Effector memory CD8-positive, alpha-beta T cell (primary cell): ENCODE measurements around the gene SNRPF.
"Not testable (repeated sequence)": the region's sequence is repeated elsewhere in the genome, so short reads cannot be mapped to it uniquely, and the experiment has no call there.

ENCODE experiments used
- ATAC-seq: fragments of 150-1000 bp; cut with Tn5 transposase; replicated peaks from 2 replicates; pipeline ENCODE4 v1.10.0; 2021; ENCODE audit warnings: mild to moderate bottlenecking, moderate library complexity
- DNase-seq, 3 experiments: peaks; one replicate each; pipeline ENCODE4 v3.0.0; 2021
- H3K27ac Mint-ChIP-seq, 2 donors: one replicate each; pipeline ENCODE4 v1.8.0; 2022; ENCODE audit warnings: mild to moderate bottlenecking in 2 of 2, mixed read lengths in 2 of 2, moderate library complexity in 2 of 2
- H3K27me3 Mint-ChIP-seq, 2 donors: one replicate each; pipeline ENCODE4 v1.8.0; 2022; ENCODE audit warnings: mixed read lengths in 2 of 2
- H3K36me3 Mint-ChIP-seq: one replicate; pipeline ENCODE4 v1.8.0; 2022; ENCODE audit warnings: mild to moderate bottlenecking, moderate library complexity, mixed read lengths; ENCODE audit not compliant: insufficient read depth
- H3K4me1 Mint-ChIP-seq, 2 donors: one replicate each; pipeline ENCODE4 v1.8.0; 2022; ENCODE audit warnings: low read depth in 2 of 2, mixed read lengths in 2 of 2
- H3K4me3 Mint-ChIP-seq, 2 donors: one replicate each; pipeline ENCODE4 v1.8.0; 2022; ENCODE audit warnings: mild to moderate bottlenecking in 2 of 2, mixed read lengths in 2 of 2, moderate library complexity in 2 of 2
- H3K9me3 Mint-ChIP-seq, 2 donors: one replicate each; pipeline ENCODE4 v1.8.0; 2022; ENCODE audit warnings: mixed read lengths in 2 of 2
- total RNA-seq, 9 experiments: gene quantifications; one replicate each; lab custom pipeline; 2026; lab: John Stamatoyannopoulos, UW

Gene SNRPF
- total RNA-seq, result 15.3 to 79.0 (median 24.3) reads per million in 9 experiments

GRCh38 chr12:95858451-95859343 is at the start of gene SNRPF:
SNRPF (plus strand) TSS chr12:95858952; CDS start chr12:95859074, 122 bp downstream.
- Mint-ChIP-seq H3K9me3 (no peaks in the 10 kb centered on the region), H3K4me1 (peaks cover 9 to 11% of the 10 kb centered on the region in 2 donors), H3K4me3 (no peak within 1 kb of the TSS), H3K36me3 (peaks cover 25% of the 10 kb centered on the region), H3K27me3 (peaks cover 8% of the 10 kb centered on the region in 2 donors), H3K27ac (peak within 1 kb of the TSS in 1 of 2 donors; percentile 57)
- DNase-seq (peak; percentile 95 to 98 (median 95)), ATAC-seq (peak; percentile 96)

GRCh38 chr12:95809000-95809680 is 49.6 kb upstream of the SNRPF start:
- DNase-seq (no peak), ATAC-seq (no peak)
- Mint-ChIP-seq H3K27ac (no peak overlapping the region), H3K4me1 (peaks cover 4 to 11% of the 10 kb centered on the region in 2 donors), H3K9me3 (no peaks in the 10 kb centered on the region), H3K36me3 (peaks cover 2% of the 10 kb centered on the region), H3K27me3 (peaks cover 27 to 43% of the 10 kb centered on the region in 2 donors), H3K4me3 (no peak overlapping the region)

GRCh38 chr12:95810411-95810810 is 48.3 kb upstream of the SNRPF start:
- H3K4me1 Mint-ChIP-seq, result peaks cover 3 to 10% of the 10 kb centered on the region in 2 donors
- H3K27ac Mint-ChIP-seq, result no peak overlapping the region
- peaks cover 2% of the 10 kb centered on the region for H3K36me3 Mint-ChIP-seq
- H3K4me3 Mint-ChIP-seq, result no peak overlapping the region
- DNase-seq (no peak), ATAC-seq (no peak)
- H3K27me3 Mint-ChIP-seq, result peaks cover 27 to 43% of the 10 kb centered on the region in 2 donors
- no peaks in the 10 kb centered on the region for H3K9me3 Mint-ChIP-seq

GRCh38 chr12:95812155-95812554 is 46.6 kb upstream of the SNRPF start:
- not testable (repeated sequence) for DNase-seq, H3K9me3 Mint-ChIP-seq, H3K4me3 Mint-ChIP-seq, ATAC-seq, H3K4me1 Mint-ChIP-seq, H3K27ac Mint-ChIP-seq, H3K36me3 Mint-ChIP-seq
- peaks cover 27 to 37% of the 10 kb centered on the region in 2 donors for H3K27me3 Mint-ChIP-seq

GRCh38 chr12:95815632-95816212 is 43.0 kb upstream of the SNRPF start:
- H3K4me3 Mint-ChIP-seq, result no peak overlapping the region
- no peak overlapping the region for H3K27ac Mint-ChIP-seq
- ATAC-seq (peak; percentile 51), DNase-seq (no peak)
- H3K9me3 Mint-ChIP-seq, result no peaks in the 10 kb centered on the region
- peaks cover 26 to 43% of the 10 kb centered on the region in 2 donors for H3K27me3 Mint-ChIP-seq
- H3K36me3 Mint-ChIP-seq, result peaks cover 2% of the 10 kb centered on the region
- H3K4me1 Mint-ChIP-seq, result no peaks in the 10 kb centered on the region

- no peaks in the 10 kb centered on the region for H3K4me1 Mint-ChIP-seq
- DNase-seq, result no peak
- H3K36me3 Mint-ChIP-seq, result no peaks in the 10 kb centered on the region
- no peak overlapping the region for H3K27ac Mint-ChIP-seq
- H3K9me3 Mint-ChIP-seq, result no peaks in the 10 kb centered on the region
- H3K4me3 Mint-ChIP-seq, result no peak overlapping the region
- peaks cover 24 to 27% of the 10 kb centered on the region in 2 donors for H3K27me3 Mint-ChIP-seq
- ATAC-seq, result no peak
Observed at GRCh38 chr12:95820096-95820703, 38.6 kb upstream of the SNRPF start.

- Mint-ChIP-seq H3K36me3 (no peaks in the 10 kb centered on the region), H3K4me3 (no peak overlapping the region), H3K27ac (no peak overlapping the region), H3K9me3 (no peaks in the 10 kb centered on the region), H3K27me3 (peaks cover 25 to 30% of the 10 kb centered on the region in 2 donors), H3K4me1 (no peaks in the 10 kb centered on the region)
- DNase-seq (no peak), ATAC-seq (no peak)
Observed at GRCh38 chr12:95829395-95829794, 29.4 kb upstream of the SNRPF start.

GRCh38 chr12:95830335-95831089 is 28.2 kb upstream of the SNRPF start:
- DNase-seq (no peak), ATAC-seq (no peak)
- no peak overlapping the region for H3K4me3 Mint-ChIP-seq
- peaks cover 25 to 30% of the 10 kb centered on the region in 2 donors for H3K27me3 Mint-ChIP-seq
- no peaks in the 10 kb centered on the region for H3K4me1 Mint-ChIP-seq
- H3K9me3 Mint-ChIP-seq, result no peaks in the 10 kb centered on the region
- no peaks in the 10 kb centered on the region for H3K36me3 Mint-ChIP-seq
- no peak overlapping the region for H3K27ac Mint-ChIP-seq

GRCh38 chr12:95834572-95834971 is 24.2 kb upstream of the SNRPF start:
- Mint-ChIP-seq H3K9me3 (no peaks in the 10 kb centered on the region), H3K27ac (no peak overlapping the region), H3K36me3 (no peaks in the 10 kb centered on the region), H3K4me1 (peaks cover 4% of the 10 kb centered on the region in 2 donors), H3K27me3 (peaks cover 30 to 33% of the 10 kb centered on the region in 2 donors), H3K4me3 (no peak overlapping the region)
- ATAC-seq (no peak), DNase-seq (no peak)

- H3K27me3 Mint-ChIP-seq, result peaks cover 17 to 20% of the 10 kb centered on the region in 2 donors
- no peak overlapping the region for H3K27ac Mint-ChIP-seq
- DNase-seq, result no peak
- H3K9me3 Mint-ChIP-seq, result no peaks in the 10 kb centered on the region
- no peaks in the 10 kb centered on the region for H3K36me3 Mint-ChIP-seq
- H3K4me3 Mint-ChIP-seq, result no peak overlapping the region
- no peak for ATAC-seq
- peaks cover 4% of the 10 kb centered on the region in 2 donors for H3K4me1 Mint-ChIP-seq
Observed at GRCh38 chr12:95836185-95836609, 22.6 kb upstream of the SNRPF start.

- ATAC-seq (no peak), DNase-seq (no peak)
- Mint-ChIP-seq H3K27ac (no peak overlapping the region), H3K27me3 (peaks cover 17 to 20% of the 10 kb centered on the region in 2 donors), H3K9me3 (no peaks in the 10 kb centered on the region), H3K36me3 (no peaks in the 10 kb centered on the region), H3K4me3 (no peak overlapping the region), H3K4me1 (peaks cover 4% of the 10 kb centered on the region in 2 donors)
Observed at GRCh38 chr12:95836630-95837239, 22.0 kb upstream of the SNRPF start.

- Mint-ChIP-seq H3K27me3 (peaks cover 10 to 14% of the 10 kb centered on the region in 2 donors), H3K27ac (no peak overlapping the region), H3K4me1 (peaks cover 4% of the 10 kb centered on the region in 2 donors), H3K4me3 (no peak overlapping the region), H3K9me3 (no peaks in the 10 kb centered on the region), H3K36me3 (no peaks in the 10 kb centered on the region)
- DNase-seq, result no peak
- ATAC-seq, result no peak
Observed at GRCh38 chr12:95837240-95838038, 21.3 kb upstream of the SNRPF start.
